ENCODE results near the gene ERI3.

GRCh38 chr1:44272992-44273391 lies 82.1 kb downstream of the ERI3 start:
- no peak for TF ChIP-seq CTCF (IDR thresholded peaks at IDR 0.05)
- TF ChIP-seq POLR2AphosphoS5 (IDR thresholded peaks at IDR 0.05; ENCODE audit: insufficient read depth in 1 of 2, low read depth in 1 of 2) = no peak
- no peak for TF ChIP-seq POLR2A (IDR thresholded peaks at IDR 0.05)

Measured in vagina (tissue), 2 donors.